HepG2 (cell line): ENCODE results near the gene TRIM8. TPM values are rescaled to one million over a fixed set of nuclear protein-coding genes. Genes with fewer than 3 reads are reported as not detected.

Experiments used
- BORCS8-MEF2B ChIP-seq: sonication (generic); formaldehyde crosslinking; IDR thresholded peaks from 2 replicates; pipeline ENCODE4 v1.8.0; 2022; ENCODE audit warnings: mild to moderate bottlenecking, missing genetic modification reagents
- ETV5 ChIP-seq: IDR thresholded peaks from 2 replicates; pipeline ENCODE4 v1.6.1; 2018; ENCODE audit warnings: missing biosample characterization, missing genetic modification reagents, inconsistent platforms, borderline replicate concordance
- HES4 ChIP-seq: sonication (generic); formaldehyde crosslinking; IDR thresholded peaks from 2 replicates; pipeline ENCODE4 v1.9.0; 2021; ENCODE audit warnings: mild to moderate bottlenecking, missing genetic modification reagents, borderline replicate concordance
- MIER2 ChIP-seq: IDR thresholded peaks from 2 replicates; pipeline ENCODE4 v1.6.1; 2016; ENCODE audit warnings: missing biosample characterization, missing genetic modification reagents
- POLR2A ChIP-seq, 2 experiments: IDR thresholded peaks; 2 replicates each; pipeline ENCODE4 v1.6.1; 2011; ENCODE audit warnings: low read depth in 2 of 2, low read length in 2 of 2, mild to moderate bottlenecking in 1 of 2, moderate library complexity in 1 of 2; ENCODE audit not compliant: insufficient read depth in 1 of 2
- TGIF2 ChIP-seq: IDR thresholded peaks from 2 replicates; pipeline ENCODE4 v1.6.1; 2016; ENCODE audit warnings: control low read depth, missing compliant biosample characterization
- ZNF703 ChIP-seq: sonication (generic); formaldehyde crosslinking; IDR thresholded peaks from 2 replicates; pipeline ENCODE4 v1.5.1; 2020; ENCODE audit warnings: missing genetic modification reagents, mild to moderate bottlenecking, moderate library complexity, borderline replicate concordance
- polyA plus RNA-seq, 8 experiments: library from polyadenylated mRNA; depleted of rRNA in 3 of 8; stranded (reverse) in 7 of 8; unstranded in 1 of 8; fragments of >200 nt; fragmentation: Illumina TruSeq in 4 of 8; extraction: Trizol in 4 of 8; gene quantifications; 2 replicates each; pipeline versions ENCODE4 v1.2.1 to v1.2.3, GENCODE V29; 2011 to 2016; ENCODE audit warnings: low read depth in 4 of 8, missing spikeins in 1 of 8, mixed read lengths in 1 of 8; ENCODE audit not compliant: insufficient read depth in 1 of 8
- total RNA-seq, 5 experiments: library from RNA; depleted of rRNA; stranded (reverse); fragments of >200 nt; fragmentation: Illumina TruSeq; extraction: Trizol; gene quantifications; 2 replicates each; pipeline ENCODE4 v1.2.3, GENCODE V29; 2016; ENCODE audit warnings: low read depth in 1 of 5
- TF ChIP-seq, protein P1 (sequence below): sonication (generic); formaldehyde crosslinking; IDR thresholded peaks from 2 replicates; pipeline ENCODE4 v1.4.0; 2020; ENCODE audit warnings: missing genetic modification reagents
- TF ChIP-seq, protein P2 (sequence below), 2 experiments: sonication (generic) in 1 of 2; formaldehyde crosslinking in 1 of 2; IDR thresholded peaks; 2 replicates each; pipeline versions ENCODE4 v1.4.0 to v1.6.1; 2018 to 2020; ENCODE audit warnings: missing genetic modification reagents in 2 of 2, borderline replicate concordance in 1 of 2, low read depth in 1 of 2, mild to moderate bottlenecking in 1 of 2, missing biosample characterization in 1 of 2
- TF ChIP-seq, protein P3 (sequence below): IDR thresholded peaks from 2 replicates; pipeline ENCODE4 v1.6.1; 2018; ENCODE audit warnings: missing genetic modification reagents
- TF ChIP-seq, protein P4 (sequence below): IDR thresholded peaks from 2 replicates; pipeline ENCODE4 v1.6.1; 2016; ENCODE audit warnings: missing genetic modification reagents, missing compliant biosample characterization
- TF ChIP-seq, protein P5 (sequence below): sonication (generic); formaldehyde crosslinking; IDR thresholded peaks from 2 replicates; pipeline ENCODE4 v1.4.0; 2020; ENCODE audit warnings: missing genetic modification reagents, borderline replicate concordance

The TRIM8 gene
- total and polyA plus RNA-seq, 2 of the 13 experiments (the other 11 are each of a cell fraction or from before 2014, with no cell fraction given) = 38.9 to 66.5 TPM

DNA sequence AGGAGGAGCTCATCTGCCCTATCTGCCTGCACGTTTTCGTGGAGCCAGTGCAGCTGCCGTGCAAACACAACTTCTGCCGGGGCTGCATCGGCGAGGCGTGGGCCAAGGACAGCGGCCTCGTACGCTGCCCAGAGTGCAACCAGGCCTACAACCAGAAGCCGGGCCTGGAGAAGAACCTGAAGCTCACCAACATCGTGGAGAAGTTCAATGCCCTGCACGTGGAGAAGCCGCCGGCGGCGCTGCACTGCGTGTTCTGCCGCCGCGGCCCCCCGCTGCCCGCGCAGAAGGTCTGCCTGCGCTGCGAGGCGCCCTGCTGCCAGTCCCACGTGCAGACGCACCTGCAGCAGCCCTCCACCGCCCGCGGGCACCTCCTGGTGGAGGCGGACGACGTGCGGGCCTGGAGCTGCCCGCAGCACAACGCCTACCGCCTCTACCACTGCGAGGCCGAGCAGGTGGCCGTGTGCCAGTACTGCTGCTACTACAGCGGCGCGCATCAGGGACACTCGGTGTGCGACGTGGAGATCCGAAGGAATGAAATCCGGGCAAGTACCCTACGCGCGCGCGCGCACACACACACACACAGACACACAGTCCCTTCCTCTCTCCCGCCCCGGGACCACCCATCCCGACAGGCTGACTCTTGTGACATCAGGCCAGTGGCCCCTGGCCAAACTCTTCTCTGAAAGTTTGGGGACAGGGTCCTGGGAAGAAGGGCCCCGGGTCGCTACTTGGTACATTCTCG is 538 bp downstream of the TRIM8 start (continued):
- TF ChIP-seq, protein P1, sequence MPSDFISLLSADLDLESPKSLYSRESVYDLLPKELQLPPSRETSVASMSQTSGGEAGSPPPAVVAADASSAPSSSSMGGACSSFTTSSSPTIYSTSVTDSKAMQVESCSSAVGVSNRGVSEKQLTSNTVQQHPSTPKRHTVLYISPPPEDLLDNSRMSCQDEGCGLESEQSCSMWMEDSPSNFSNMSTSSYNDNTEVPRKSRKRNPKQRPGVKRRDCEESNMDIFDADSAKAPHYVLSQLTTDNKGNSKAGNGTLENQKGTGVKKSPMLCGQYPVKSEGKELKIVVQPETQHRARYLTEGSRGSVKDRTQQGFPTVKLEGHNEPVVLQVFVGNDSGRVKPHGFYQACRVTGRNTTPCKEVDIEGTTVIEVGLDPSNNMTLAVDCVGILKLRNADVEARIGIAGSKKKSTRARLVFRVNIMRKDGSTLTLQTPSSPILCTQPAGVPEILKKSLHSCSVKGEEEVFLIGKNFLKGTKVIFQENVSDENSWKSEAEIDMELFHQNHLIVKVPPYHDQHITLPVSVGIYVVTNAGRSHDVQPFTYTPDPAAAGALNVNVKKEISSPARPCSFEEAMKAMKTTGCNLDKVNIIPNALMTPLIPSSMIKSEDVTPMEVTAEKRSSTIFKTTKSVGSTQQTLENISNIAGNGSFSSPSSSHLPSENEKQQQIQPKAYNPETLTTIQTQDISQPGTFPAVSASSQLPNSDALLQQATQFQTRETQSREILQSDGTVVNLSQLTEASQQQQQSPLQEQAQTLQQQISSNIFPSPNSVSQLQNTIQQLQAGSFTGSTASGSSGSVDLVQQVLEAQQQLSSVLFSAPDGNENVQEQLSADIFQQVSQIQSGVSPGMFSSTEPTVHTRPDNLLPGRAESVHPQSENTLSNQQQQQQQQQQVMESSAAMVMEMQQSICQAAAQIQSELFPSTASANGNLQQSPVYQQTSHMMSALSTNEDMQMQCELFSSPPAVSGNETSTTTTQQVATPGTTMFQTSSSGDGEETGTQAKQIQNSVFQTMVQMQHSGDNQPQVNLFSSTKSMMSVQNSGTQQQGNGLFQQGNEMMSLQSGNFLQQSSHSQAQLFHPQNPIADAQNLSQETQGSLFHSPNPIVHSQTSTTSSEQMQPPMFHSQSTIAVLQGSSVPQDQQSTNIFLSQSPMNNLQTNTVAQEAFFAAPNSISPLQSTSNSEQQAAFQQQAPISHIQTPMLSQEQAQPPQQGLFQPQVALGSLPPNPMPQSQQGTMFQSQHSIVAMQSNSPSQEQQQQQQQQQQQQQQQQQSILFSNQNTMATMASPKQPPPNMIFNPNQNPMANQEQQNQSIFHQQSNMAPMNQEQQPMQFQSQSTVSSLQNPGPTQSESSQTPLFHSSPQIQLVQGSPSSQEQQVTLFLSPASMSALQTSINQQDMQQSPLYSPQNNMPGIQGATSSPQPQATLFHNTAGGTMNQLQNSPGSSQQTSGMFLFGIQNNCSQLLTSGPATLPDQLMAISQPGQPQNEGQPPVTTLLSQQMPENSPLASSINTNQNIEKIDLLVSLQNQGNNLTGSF = peak; percentile 93
- TF ChIP-seq HES4 (CRISPR knock-in tag) = peak; percentile 99
- TF ChIP-seq, protein P2, sequence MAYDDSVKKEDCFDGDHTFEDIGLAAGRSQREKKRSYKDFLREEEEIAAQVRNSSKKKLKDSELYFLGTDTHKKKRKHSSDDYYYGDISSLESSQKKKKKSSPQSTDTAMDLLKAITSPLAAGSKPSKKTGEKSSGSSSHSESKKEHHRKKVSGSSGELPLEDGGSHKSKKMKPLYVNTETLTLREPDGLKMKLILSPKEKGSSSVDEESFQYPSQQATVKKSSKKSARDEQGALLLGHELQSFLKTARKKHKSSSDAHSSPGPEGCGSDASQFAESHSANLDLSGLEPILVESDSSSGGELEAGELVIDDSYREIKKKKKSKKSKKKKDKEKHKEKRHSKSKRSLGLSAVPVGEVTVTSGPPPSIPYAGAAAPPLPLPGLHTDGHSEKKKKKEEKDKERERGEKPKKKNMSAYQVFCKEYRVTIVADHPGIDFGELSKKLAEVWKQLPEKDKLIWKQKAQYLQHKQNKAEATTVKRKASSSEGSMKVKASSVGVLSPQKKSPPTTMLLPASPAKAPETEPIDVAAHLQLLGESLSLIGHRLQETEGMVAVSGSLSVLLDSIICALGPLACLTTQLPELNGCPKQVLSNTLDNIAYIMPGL (CRISPR knock-in tag; IDR thresholded peaks at IDR 0.05; ENCODE audit: borderline replicate concordance in 1 of 2, low read depth in 1 of 2) = peak; percentile 91 to 98
- TF ChIP-seq, protein P3, sequence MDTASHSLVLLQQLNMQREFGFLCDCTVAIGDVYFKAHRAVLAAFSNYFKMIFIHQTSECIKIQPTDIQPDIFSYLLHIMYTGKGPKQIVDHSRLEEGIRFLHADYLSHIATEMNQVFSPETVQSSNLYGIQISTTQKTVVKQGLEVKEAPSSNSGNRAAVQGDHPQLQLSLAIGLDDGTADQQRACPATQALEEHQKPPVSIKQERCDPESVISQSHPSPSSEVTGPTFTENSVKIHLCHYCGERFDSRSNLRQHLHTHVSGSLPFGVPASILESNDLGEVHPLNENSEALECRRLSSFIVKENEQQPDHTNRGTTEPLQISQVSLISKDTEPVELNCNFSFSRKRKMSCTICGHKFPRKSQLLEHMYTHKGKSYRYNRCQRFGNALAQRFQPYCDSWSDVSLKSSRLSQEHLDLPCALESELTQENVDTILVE (CRISPR knock-in tag) = no peak; the same call in 1 of the 2 replicates
- TF ChIP-seq TGIF2 (CRISPR knock-in tag) = peak; percentile 95
- TF ChIP-seq ZNF703 (CRISPR knock-in tag) = peak; percentile 48; the same call in 1 of the 2 replicates
- peak; percentile 59 for TF ChIP-seq ETV5 (CRISPR knock-in tag)
- TF ChIP-seq POLR2A (IDR thresholded peaks at IDR 0.05; ENCODE audit: insufficient read depth in 1 of 2, low read depth in 2 of 2, low read length in 2 of 2) = 0 out of 4 replicates have a peak, but pooled peaks of 1 of the 2 experiments have one; percentile 10
- TF ChIP-seq, protein P4, sequence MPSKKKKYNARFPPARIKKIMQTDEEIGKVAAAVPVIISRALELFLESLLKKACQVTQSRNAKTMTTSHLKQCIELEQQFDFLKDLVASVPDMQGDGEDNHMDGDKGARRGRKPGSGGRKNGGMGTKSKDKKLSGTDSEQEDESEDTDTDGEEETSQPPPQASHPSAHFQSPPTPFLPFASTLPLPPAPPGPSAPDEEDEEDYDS = peak; percentile 71; the same call in 1 of the 2 replicates
- TF ChIP-seq, protein P5, sequence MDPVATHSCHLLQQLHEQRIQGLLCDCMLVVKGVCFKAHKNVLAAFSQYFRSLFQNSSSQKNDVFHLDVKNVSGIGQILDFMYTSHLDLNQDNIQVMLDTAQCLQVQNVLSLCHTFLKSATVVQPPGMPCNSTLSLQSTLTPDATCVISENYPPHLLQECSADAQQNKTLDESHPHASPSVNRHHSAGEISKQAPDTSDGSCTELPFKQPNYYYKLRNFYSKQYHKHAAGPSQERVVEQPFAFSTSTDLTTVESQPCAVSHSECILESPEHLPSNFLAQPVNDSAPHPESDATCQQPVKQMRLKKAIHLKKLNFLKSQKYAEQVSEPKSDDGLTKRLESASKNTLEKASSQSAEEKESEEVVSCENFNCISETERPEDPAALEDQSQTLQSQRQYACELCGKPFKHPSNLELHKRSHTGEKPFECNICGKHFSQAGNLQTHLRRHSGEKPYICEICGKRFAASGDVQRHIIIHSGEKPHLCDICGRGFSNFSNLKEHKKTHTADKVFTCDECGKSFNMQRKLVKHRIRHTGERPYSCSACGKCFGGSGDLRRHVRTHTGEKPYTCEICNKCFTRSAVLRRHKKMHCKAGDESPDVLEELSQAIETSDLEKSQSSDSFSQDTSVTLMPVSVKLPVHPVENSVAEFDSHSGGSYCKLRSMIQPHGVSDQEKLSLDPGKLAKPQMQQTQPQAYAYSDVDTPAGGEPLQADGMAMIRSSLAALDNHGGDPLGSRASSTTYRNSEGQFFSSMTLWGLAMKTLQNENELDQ (CRISPR knock-in tag) = no peak
- TF ChIP-seq MIER2 = 0 out of 2 replicates have a peak, but pooled peaks have one; percentile 38
- TF ChIP-seq BORCS8-MEF2B (CRISPR knock-in tag) = peak; percentile 91
